Keratinocyte (primary cell): Measurements from ENCODE around the gene AGPAT2.

Experiments used
- EZH2 ChIP-seq: IDR thresholded peaks from one replicate; pipeline ENCODE4 v1.6.1; 2012; ENCODE audit warnings: inconsistent platforms, mild to moderate bottlenecking, low read length, moderate library complexity
- TF ChIP-seq, protein P1 (sequence below), 3 experiments: IDR thresholded peaks in 1 of 3; conservative IDR thresholded peaks in 1 of 3; optimal IDR thresholded peaks in 1 of 3; 2 replicates in 2 of 3; 3 replicates in 1 of 3; pipeline versions ENCODE3 to v1.5.1; 2011; ENCODE audit warnings: low read length in 3 of 3, mild to moderate bottlenecking in 3 of 3, moderate library complexity in 2 of 3, control low read depth in 1 of 3, inconsistent platforms in 1 of 3; ENCODE audit not compliant: insufficient read depth in 2 of 3; ENCODE audit errors: extremely low read depth in 1 of 3

DNA sequence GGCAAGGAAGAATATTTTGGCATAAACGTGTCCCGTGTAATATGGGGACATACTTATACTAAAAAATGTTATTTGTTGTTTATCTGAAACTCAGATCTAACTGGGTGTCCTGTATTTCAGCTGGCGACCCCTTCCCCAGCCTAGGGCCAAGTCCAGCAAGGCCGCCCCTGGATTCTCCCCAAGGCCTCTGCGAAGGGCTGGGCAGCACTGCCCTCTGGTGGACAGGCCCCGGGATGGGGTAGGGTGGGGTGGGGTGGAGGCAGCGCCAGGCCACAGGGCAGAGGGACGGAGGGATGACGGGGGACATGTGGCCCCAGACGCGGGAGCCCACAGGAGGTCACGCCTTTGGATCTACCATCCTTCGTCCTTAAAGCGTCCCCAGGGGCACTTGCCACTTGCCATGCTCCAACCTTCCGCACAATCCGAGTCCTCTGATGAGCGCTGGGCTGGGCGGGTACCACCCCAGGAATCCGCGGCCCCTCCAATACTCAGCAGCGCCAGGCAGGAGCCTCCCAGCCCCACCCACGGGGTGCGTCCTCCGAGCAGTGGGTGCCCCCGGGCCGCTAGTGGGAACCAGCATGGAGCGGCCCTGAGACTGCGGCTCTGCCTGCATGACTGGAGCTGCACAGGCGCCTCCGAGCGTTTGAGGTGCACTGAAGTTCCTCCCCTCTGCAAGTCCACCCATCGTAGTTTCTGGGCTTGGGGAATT, 7.1 kb upstream of the AGPAT2 start:
- TF ChIP-seq, protein P1, sequence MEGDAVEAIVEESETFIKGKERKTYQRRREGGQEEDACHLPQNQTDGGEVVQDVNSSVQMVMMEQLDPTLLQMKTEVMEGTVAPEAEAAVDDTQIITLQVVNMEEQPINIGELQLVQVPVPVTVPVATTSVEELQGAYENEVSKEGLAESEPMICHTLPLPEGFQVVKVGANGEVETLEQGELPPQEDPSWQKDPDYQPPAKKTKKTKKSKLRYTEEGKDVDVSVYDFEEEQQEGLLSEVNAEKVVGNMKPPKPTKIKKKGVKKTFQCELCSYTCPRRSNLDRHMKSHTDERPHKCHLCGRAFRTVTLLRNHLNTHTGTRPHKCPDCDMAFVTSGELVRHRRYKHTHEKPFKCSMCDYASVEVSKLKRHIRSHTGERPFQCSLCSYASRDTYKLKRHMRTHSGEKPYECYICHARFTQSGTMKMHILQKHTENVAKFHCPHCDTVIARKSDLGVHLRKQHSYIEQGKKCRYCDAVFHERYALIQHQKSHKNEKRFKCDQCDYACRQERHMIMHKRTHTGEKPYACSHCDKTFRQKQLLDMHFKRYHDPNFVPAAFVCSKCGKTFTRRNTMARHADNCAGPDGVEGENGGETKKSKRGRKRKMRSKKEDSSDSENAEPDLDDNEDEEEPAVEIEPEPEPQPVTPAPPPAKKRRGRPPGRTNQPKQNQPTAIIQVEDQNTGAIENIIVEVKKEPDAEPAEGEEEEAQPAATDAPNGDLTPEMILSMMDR (optimal IDR thresholded peaks at IDR 0.05 in 1 of 3, IDR thresholded peaks at IDR 0.05 in 1 of 3, conservative IDR thresholded peaks at IDR 0.05 in 1 of 3; ENCODE audit: extremely low read depth in 1 of 3, insufficient read depth in 2 of 3, low read length in 3 of 3), result peak in 2 of 3 experiments; percentile 55 to 90
- TF ChIP-seq EZH2, result no peak
